Hepatocyte (in vitro differentiated cells): ENCODE data around the gene FBXO21.

Source experiments
- EZH2 ChIP-seq: fragments of 200-600 bp; sonication (generic); IDR thresholded peaks from 2 replicates; pipeline ENCODE4 v1.6.1; 2016; ENCODE audit warnings: antibody characterized with exemption, mild to moderate bottlenecking, borderline replicate concordance
- TF ChIP-seq, protein P1 (sequence below): fragments of 200-600 bp; sonication (generic); IDR thresholded peaks from 2 replicates; pipeline ENCODE4 v1.5.1; 2016; ENCODE audit warnings: antibody characterized with exemption, mild to moderate bottlenecking; ENCODE audit not compliant: poor library complexity

DNA sequence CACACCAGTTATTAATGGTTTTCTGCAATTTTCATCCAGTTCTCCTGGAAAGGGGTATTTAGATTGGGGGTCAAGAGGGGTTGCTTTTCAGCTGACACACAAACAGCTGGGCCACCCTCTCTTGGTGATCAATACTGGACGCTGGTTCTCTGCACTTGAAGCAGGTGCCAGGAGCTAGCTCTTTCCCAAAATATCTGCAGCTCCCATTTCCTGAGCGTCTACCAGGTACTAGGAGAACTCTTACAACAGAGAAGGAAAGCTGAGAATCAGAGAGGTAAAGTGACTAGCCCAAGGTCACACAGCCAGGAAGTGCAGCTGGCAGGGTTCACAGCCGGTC is 92.3 kb downstream of the FBXO21 start:
- TF ChIP-seq, protein P1, sequence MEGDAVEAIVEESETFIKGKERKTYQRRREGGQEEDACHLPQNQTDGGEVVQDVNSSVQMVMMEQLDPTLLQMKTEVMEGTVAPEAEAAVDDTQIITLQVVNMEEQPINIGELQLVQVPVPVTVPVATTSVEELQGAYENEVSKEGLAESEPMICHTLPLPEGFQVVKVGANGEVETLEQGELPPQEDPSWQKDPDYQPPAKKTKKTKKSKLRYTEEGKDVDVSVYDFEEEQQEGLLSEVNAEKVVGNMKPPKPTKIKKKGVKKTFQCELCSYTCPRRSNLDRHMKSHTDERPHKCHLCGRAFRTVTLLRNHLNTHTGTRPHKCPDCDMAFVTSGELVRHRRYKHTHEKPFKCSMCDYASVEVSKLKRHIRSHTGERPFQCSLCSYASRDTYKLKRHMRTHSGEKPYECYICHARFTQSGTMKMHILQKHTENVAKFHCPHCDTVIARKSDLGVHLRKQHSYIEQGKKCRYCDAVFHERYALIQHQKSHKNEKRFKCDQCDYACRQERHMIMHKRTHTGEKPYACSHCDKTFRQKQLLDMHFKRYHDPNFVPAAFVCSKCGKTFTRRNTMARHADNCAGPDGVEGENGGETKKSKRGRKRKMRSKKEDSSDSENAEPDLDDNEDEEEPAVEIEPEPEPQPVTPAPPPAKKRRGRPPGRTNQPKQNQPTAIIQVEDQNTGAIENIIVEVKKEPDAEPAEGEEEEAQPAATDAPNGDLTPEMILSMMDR: no peak
- no peak for TF ChIP-seq EZH2
